SU-DHL-6 (cell line): Measurements from ENCODE around the gene RHBDD2.
"Not testable (repeated sequence)": the region's sequence is repeated elsewhere in the genome, so short reads cannot be mapped to it uniquely, and the experiment has no call there.

Experiments
- H2AFZ ChIP-seq: fragments of 200-600 bp; sonication (generic); 2 replicates; pipeline ENCODE4 v1.6.1; 2014; ENCODE audit warnings: low read depth, mild to moderate bottlenecking, moderate library complexity, mixed read lengths, antibody characterized with exemption, low read length; ENCODE audit not compliant: severe bottlenecking
- H3F3A ChIP-seq: fragments of 200-600 bp; shearing (Covaris generic); 2 replicates; pipeline ENCODE4 v1.6.0; 2016; ENCODE audit warnings: antibody characterized with exemption, mild to moderate bottlenecking; ENCODE audit not compliant: insufficient read depth
- H3K27ac ChIP-seq: fragments of 200-600 bp; sonication (generic); 2 replicates; pipeline ENCODE4 v1.5.1; 2016; ENCODE audit warnings: low read depth, mild to moderate bottlenecking, low read length, moderate library complexity, mixed read lengths
- H3K27me3 ChIP-seq: fragments of 200-600 bp; sonication (generic), shearing (Covaris generic); 2 replicates; pipeline ENCODE4 v1.6.0; 2014; ENCODE audit warnings: mild to moderate bottlenecking, low read length
- H3K36me3 ChIP-seq: fragments of 200-600 bp; sonication (generic); 2 replicates; pipeline ENCODE4 v1.6.1; 2014; ENCODE audit warnings: mild to moderate bottlenecking, low read length, mixed read lengths
- H3K4me2 ChIP-seq: fragments of 300-600, 200-600 bp; shearing (Covaris generic), sonication (generic); 2 replicates; pipeline ENCODE4 v1.6.0; 2014; ENCODE audit warnings: low read length, low read depth, mild to moderate bottlenecking; ENCODE audit not compliant: poor library complexity, severe bottlenecking
- H3K4me3 ChIP-seq: fragments of 200-600 bp; sonication (generic); 2 replicates; pipeline ENCODE4 v1.5.1; 2014; ENCODE audit warnings: antibody characterized with exemption, low read length, mild to moderate bottlenecking, mixed read lengths; ENCODE audit not compliant: insufficient read depth, poor library complexity, severe bottlenecking
- H3K79me2 ChIP-seq: fragments of 200-600 bp; sonication (generic); 2 replicates; pipeline ENCODE4 v1.6.1; 2014; ENCODE audit warnings: mild to moderate bottlenecking, low read length, moderate library complexity; ENCODE audit not compliant: insufficient read depth
- H3K9ac ChIP-seq: fragments of 200-600 bp; sonication (generic); 2 replicates; pipeline ENCODE4 v1.7.0; 2014; ENCODE audit warnings: mild to moderate bottlenecking, low read length
- H3K9me2 ChIP-seq: fragments of 200-600 bp; sonication (generic); replicated peaks from 2 replicates; pipeline ENCODE4 v1.6.1; 2014; ENCODE audit warnings: low read length; ENCODE audit not compliant: insufficient read depth
- H3K9me3 ChIP-seq: fragments of 200-600 bp; sonication (generic); 2 replicates; pipeline ENCODE4 v1.6.1; 2014; ENCODE audit warnings: low read length, mixed read lengths; ENCODE audit not compliant: insufficient read depth
- H4K20me1 ChIP-seq: fragments of 200-600 bp; sonication (generic); 2 replicates; pipeline ENCODE4 v1.6.1; 2014; ENCODE audit warnings: low read depth, mild to moderate bottlenecking, antibody characterized with exemption, low read length, moderate library complexity, mixed read lengths
- CTCF ChIP-seq: fragments of 200-600 bp; sonication (generic); IDR thresholded peaks from one replicate; pipeline ENCODE4 v1.5.1; 2017; ENCODE audit warnings: antibody characterized with exemption, mild to moderate bottlenecking, low read length, moderate library complexity; ENCODE audit not compliant: insufficient read depth, poor library complexity, severe bottlenecking
- EZH2phosphoT487 ChIP-seq: fragments of 200-600 bp; sonication (generic), shearing (Covaris generic); conservative IDR thresholded peaks from 2 replicates; pipeline ENCODE4 v1.6.1; 2018; ENCODE audit warnings: mild to moderate bottlenecking, antibody characterized with exemption, low read length, moderate library complexity, mixed read lengths

RHBDD2 gene

GRCh38 chr7:75835688-75836285 is 43.0 kb upstream of the RHBDD2 start:
- H3K9ac ChIP-seq: no peak overlapping the region
- H3K4me2 ChIP-seq: no peak overlapping the region
- H2AFZ ChIP-seq: no peak overlapping the region
- H3K4me3 ChIP-seq: no peak overlapping the region
- H3K9me3 ChIP-seq: no peaks in the 10 kb centered on the region
- no peaks in the 10 kb centered on the region for H3K9me2 ChIP-seq
- H4K20me1 ChIP-seq: no peaks in the 10 kb centered on the region
- H3K79me2 ChIP-seq: no peaks in the 10 kb centered on the region
- H3F3A ChIP-seq: no peaks in the 10 kb centered on the region
- H3K27ac ChIP-seq: no peak overlapping the region
- no peaks in the 10 kb centered on the region for H3K36me3 ChIP-seq
- no peaks in the 10 kb centered on the region for H3K27me3 ChIP-seq
- no peak for TF ChIP-seq CTCF

DNA sequence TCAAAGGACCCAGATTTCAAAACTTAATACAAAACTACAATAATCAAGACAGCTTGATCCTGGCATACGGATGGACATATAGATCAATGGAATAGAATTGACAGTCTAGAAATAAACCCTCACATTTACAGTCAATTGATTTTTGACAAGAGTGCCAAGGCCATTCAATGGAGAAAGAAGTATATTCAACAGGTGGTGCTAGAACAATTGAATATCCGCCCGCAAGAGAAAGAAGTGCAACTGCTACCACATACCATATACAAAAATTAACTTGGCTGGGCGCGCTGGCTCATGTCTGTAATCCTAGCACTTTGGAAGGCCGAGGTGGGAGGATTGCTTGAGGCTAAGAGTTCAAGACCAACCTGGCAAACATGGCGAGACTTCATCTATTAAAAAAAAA is 42.0 kb upstream of the RHBDD2 start:
- no peaks in the 10 kb centered on the region for H3K27me3 ChIP-seq
- no peaks in the 10 kb centered on the region for H3K9me2 ChIP-seq
- H3K9me3 ChIP-seq: no peaks in the 10 kb centered on the region
- no peaks in the 10 kb centered on the region for H3K79me2 ChIP-seq
- no peak overlapping the region for H3K4me2 ChIP-seq
- no peak for TF ChIP-seq EZH2phosphoT487
- no peak for TF ChIP-seq CTCF
- H3F3A ChIP-seq: no peaks in the 10 kb centered on the region
- H3K27ac ChIP-seq: no peak overlapping the region
- H3K36me3 ChIP-seq: no peaks in the 10 kb centered on the region
- H3K4me3 ChIP-seq: no peak overlapping the region
- H3K9ac ChIP-seq: no peak overlapping the region
- H2AFZ ChIP-seq: no peak overlapping the region
- H4K20me1 ChIP-seq: no peaks in the 10 kb centered on the region

- not testable (repeated sequence) for H3F3A ChIP-seq, H3K27ac ChIP-seq, H4K20me1 ChIP-seq, H3K36me3 ChIP-seq, H3K9me3 ChIP-seq, H3K9me2 ChIP-seq, H3K79me2 ChIP-seq, H2AFZ ChIP-seq, H3K4me2 ChIP-seq, H3K4me3 ChIP-seq, H3K9ac ChIP-seq, H3K27me3 ChIP-seq
These were observed 40.4 kb upstream of the RHBDD2 start for GRCh38 chr7:75838281-75838930.

DNA sequence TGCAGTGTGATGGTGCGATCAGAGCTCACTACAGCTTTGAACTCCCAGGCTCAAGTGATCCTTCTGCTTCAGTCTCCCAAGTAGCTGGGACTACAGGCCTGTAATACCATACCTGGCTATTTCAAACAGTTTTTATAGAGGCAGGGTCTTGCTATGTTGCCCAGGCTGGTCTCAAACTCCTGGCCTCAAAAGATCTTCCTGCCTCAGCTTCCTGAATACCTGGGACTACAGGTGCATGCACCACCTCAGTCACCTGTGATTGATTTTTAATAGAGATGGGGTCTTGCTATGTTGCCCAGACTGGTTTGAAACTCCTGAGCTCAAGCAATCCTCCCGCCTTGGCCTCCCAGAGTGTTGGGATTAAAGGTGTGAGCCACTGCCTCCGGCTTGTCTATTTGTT is 38.8 kb upstream of the RHBDD2 start:
- H3K27me3 ChIP-seq: no peaks in the 10 kb centered on the region
- no peak overlapping the region for H2AFZ ChIP-seq
- no peak overlapping the region for H3K4me2 ChIP-seq
- H3K36me3 ChIP-seq: no peaks in the 10 kb centered on the region
- H3K9me2 ChIP-seq: no peaks in the 10 kb centered on the region
- H3K79me2 ChIP-seq: no peaks in the 10 kb centered on the region
- no peaks in the 10 kb centered on the region for H3F3A ChIP-seq
- no peak overlapping the region for H3K4me3 ChIP-seq
- H3K9me3 ChIP-seq: no peaks in the 10 kb centered on the region
- H3K9ac ChIP-seq: no peak overlapping the region
- no peak overlapping the region for H3K27ac ChIP-seq
- no peaks in the 10 kb centered on the region for H4K20me1 ChIP-seq
- no peak for TF ChIP-seq EZH2phosphoT487
- TF ChIP-seq CTCF: no peak
